HG02884 (cell line): Measurements from ENCODE around the gene STAMBPL1.

Experiments
- ATAC-seq: cut with Tn5 transposase; IDR thresholded peaks from one replicate; pipeline ENCODE4 v1.9.1; 2021; ENCODE audit warnings: mild to moderate bottlenecking, moderate library complexity; ENCODE audit not compliant: unreplicated experiment

STAMBPL1 gene

DNA sequence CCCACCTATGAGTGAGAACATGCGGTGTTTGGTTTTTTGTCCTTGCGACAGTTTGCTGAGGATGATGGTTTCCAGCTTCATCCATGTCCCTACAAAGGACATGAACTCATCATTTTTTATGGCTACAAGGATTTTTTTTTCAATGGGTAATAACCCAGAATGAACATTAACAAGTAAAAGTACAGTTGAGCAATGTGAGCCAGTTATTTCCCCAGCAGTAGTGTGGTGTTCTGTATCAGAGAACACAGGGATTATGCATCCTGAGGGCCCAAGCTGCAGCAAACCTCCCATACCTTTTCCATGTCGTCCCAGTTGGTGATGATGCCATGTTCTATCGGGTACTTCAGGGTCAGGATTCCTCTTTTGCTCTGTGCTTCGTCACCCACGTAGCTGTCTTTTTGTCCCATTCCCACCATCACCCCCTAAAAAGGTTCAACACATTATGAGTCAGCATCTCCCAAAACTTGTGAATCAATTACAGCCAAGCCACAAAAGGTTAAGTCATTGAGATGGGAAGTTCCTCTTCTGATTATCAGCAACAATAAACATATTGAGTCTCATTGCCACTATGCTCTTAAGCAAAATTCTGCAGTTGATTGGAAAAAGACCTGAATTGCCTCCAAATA is 67.0 kb downstream of the STAMBPL1 start:
- ATAC-seq = no peak

DNA sequence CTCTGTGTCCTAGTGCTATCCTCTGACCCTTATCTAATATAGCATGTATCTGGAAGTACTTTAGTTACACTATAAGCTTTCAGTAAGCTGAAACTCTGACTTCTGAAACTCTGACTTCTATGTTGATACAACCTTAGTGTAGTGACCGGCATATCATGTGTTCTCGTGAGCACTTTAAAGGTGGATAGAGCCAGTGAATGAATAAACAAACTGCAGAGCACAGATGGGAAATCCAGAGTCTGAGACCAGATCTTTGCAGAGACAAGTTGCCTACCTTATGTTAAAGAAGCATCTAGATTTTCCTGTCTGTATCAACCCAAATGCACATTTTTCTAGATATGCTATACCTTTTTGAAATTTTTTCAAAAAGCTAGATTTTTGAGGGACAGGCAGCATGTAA is 69.0 kb downstream of the STAMBPL1 start:
- no peak for ATAC-seq

DNA sequence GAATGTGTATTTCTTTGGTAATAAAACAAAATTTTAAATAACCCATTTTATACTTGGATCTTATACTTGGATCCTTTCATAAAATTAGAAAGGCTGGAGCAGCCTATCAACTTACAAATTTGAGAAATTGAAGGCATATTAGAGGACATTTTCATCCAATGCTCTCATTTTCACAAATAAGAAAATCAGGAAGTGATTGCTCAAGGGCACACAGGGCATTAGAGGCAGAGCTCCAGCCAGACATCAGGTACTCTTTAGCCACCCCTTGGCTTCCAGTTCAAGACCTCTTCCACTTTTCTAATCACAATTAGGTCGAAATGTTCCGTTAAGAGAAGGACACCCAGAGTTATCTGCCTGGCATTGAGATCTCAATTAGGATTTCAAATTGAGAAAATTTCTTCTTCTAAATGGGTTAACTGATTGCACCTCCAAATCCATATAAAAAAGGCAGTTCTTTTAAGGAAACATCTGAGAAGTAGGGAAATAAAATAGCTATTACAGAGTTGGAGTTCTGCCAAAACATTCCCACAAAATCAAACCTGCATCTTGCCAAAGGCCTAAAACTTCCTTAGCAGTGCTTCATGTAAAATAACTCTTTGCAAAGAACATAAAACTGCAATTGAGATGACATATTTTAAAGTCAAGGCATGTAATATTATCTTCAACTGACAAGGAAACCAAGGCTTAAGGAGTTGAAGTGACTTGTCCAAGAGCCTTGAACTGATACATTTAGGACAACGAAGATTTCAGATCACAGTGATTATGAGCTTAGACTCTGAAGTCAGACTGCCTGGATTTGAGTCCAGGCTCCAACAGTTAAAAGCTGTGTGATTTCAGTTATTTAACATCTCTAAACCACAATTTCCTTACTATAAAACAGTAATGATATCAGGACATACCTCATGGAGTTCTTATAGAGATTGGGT is 70.1 kb downstream of the STAMBPL1 start:
- ATAC-seq = no peak

DNA sequence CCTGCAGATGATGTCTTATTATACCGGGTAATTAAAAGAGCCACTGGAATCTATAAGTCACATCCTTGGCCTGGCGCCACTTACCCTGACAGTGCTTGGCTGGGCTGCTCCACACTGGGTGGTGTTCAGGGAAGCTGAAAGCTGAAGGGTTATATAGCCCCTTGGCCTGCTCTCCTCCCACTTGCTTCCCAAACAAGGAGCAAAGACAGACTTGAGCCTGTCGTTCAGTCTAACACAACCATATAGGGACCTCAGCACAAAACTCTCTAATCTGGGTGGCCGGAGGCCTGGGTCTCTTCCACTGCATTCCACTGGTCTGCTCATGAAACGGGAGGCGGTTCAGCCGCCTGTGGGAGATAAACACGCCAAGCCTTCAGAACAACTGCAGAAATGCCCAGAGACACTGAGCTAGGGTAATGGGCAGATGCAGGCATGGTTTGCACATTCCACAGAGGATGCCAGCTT is 72.6 kb downstream of the STAMBPL1 start, which contains the start of gene ACTA2:
Gene ACTA2, minus strand, starts transcription at position 127 of the 465 bp plus-strand sequence. CDS start 3,843 bp downstream, outside the sequence.
- ATAC-seq = no peak

DNA sequence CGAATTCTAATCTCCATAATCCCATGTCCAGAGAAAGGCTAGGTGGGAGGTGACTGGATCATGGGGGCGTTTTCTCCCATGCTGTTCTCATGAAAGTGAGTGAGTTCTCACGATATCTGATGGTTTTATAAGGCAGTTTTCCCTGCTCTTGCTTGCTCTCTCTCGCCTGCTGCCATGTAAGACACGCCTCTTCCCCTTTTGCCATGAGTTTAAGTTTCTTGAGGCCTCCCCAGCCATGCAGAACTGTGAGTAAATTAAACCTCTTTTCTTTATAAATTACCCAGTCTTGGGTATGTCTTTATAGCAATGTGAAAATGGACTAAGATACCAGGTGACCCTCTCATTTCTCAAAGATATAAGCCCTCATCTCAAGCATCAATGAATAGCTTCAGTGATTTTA is 73.6 kb downstream of the STAMBPL1 start:
- ATAC-seq = no peak

DNA sequence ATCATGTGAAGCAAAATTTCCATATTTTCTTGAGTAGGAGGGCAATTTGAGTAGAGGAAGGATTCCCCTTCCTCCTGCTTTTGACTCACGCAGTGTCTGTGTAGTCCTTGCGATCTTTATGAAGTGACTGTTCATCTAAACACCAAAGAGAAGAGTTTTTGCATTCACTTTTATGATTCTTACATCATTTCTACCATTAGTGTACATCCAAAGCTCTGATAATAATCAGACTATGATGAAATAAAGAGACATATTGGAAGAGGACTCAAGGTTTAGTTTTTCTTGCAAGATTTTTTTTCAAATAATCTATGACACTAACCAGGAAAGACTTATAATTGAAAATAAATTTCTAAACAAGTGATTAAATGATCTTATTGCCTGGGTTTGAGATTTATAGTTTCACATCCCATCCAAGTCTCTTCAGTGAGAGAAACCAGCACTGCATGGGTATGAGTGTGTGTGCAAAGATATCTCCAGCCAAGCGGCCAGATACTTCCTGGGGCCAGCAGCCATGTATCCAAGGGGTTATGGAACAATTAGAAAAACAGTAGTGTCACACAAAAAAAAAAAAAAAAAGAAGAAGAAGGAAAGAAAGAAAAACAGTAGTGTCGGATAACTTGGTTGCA is 74.5 kb downstream of the STAMBPL1 start:
- ATAC-seq = no peak

DNA sequence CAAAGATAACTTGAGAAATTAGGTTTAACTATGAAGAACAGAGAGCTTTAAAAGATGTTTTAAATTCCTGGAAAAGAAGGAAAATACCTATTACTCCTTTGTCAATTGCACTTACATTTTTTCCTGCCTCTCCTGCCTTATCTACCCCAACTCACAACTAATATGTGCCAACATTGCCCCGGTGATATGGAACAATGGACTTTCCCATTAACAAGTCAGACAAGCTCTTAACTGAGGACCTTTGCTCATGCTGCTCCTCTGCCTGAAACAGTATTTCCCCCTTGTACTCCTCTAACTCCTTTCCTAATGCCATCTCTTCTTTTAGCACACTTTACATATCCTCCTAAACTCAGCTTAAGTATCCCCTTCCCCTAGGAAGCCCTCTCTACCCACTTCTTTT is 77.3 kb downstream of the STAMBPL1 start:
- ATAC-seq = no peak

DNA sequence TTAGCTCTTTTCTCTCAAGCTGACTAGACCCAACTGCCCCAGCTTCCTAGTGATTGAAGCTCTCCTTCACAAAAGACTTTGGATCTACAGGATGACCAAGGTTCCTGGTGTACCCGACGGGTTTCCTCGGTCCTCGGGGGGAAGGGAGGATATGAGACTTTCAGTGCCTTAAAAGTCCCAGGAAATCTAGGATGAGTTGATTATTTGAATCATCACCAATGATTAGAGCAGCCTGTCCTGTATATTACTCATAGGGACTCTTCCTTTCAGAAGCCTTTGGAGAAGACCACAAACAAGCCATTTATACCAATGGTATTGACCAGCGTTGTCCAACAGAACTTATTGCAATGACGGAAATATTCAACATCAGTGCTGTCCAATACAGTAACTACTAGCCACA is 78.7 kb downstream of the STAMBPL1 start:
- no peak for ATAC-seq

DNA sequence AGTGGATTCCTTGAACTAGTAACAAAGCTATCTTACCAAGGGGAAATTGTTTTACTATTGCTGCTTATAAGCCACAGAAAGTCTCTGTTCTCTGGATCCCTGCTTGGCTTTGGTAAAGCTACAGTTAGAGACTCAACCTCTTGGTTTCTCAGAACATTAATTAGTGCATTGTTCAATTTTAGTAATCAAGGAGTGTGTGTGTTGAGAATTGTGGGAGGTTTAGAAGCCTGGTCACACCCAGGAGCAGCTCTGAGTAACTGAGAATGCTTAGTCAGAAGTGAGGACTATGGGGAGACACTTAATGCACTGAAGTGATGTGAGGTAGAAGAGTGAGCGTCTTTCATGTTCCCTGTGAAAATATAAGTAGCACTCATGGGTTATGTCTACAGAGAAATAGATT is 80.8 kb downstream of the STAMBPL1 start:
- ATAC-seq = no peak

DNA sequence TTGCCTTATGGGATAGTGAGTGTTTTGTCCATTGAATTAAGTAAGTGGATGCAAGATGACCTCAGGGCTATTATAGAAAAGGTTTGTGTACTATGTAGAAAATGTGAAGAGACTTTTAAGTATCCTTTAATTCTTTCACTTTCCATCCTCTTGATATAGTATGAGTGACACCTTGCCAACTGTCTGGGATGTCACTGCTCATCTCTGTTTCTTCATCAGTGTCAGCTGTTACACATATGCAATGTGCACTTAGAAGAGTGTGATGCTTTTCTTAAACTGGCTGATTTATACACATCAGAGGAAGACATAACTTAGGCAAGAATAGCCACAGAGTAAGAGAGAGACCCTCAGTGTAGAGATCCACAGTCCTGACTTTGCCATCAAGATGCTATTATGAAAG is 81.2 kb downstream of the STAMBPL1 start:
- no peak for ATAC-seq

DNA sequence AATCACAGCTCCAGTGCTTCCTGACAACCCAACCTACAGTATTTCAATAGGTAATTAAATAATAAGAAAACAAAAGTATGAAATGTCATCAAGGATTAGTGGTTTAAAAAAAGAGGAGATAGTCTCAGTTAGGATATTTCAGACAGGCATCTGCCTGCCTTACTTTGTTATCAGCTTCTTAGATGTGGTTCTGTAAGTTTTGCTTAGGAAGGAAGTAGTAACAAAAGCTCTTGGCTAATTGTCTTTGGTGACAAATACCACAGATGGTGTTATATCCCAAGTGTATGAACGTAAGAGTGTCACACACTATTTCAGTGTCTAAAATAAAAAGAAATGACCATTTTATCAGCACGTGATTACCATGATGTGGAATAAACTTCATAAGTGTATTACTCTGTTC is 82.3 kb downstream of the STAMBPL1 start:
- no peak for ATAC-seq

DNA sequence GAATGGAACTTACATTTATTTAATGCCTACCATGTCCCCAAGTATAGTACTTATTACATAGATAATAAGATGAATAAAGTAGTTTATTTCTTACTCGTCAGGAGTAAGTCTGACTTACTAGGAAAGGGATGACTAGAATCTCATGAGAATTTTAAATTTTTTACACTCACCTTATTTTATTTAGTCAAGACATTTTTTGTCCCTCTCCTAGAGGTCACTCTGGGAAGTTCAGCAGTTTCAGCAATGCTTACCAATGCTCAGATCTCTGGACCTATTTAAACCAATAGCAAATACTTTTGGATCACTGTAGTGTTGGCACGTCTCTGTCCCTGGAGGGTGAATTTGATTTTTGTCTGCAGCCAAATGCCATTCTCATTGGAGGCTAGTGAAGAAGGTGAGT is 83.3 kb downstream of the STAMBPL1 start:
- no peak for ATAC-seq

DNA sequence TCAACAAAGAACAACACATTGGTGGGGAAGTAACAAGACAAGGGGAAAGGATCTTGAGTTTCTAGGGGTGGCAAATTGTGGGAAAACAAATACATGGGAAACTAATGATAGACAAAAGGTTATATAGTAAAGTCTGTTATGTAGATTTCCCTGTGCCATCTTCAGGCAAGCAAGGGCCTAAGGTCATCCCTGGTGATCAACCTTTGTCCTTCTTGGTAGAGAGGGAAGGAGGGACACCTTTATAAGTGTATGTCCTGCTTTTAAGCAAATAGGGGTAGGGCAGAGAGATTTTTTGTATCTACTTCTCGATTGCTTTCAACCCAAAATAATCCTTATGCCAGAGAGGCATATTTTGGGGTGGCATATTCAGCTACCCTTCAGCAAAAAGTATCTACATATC is 84.3 kb downstream of the STAMBPL1 start:
- ATAC-seq = no peak

DNA sequence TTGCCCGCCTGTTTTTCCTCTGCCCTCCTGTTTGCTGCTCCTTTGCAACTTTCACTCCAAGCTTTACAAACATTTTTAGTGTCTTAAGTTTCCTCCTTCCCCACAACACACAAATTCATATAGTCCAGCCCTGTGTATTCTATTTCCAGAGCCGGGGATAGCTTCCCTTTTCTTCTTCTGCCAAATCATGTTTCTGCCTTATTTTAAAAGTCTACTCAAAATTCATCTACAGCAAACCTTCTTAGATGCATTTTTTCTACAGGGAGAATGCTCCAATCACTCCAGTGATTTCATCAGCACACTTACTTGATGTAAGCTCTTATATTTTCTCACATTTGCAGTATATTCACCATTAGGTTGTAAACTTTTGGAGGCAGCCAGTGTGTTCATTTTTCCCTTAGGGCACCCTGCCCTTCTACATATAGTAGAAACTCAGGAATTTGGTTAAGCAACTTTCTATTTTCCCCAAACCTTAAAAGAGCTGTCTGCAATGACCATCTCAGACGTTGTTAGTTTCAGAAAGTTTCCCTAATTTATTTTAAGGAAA is 84.9 kb downstream of the STAMBPL1 start:
- no peak for ATAC-seq

DNA sequence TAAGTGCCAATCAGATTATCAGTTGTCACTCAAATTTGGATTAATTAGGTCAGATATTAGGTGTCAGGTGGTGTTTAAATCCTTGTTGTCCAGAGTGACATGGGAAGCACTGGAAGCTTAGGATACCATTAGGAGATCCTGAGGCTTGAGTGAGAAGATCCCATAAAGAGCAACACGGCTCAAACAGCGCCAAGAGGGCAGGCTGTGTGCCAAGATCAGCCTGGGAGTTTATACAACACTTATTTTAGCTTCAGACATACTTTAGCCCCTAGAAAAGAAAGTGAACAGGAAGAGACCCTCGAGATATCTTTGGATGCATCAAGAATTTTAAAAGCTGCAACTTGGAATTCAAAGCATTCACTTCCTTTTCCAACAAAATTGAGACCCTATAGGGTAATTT is 86.8 kb downstream of the STAMBPL1 start:
- ATAC-seq = no peak

DNA sequence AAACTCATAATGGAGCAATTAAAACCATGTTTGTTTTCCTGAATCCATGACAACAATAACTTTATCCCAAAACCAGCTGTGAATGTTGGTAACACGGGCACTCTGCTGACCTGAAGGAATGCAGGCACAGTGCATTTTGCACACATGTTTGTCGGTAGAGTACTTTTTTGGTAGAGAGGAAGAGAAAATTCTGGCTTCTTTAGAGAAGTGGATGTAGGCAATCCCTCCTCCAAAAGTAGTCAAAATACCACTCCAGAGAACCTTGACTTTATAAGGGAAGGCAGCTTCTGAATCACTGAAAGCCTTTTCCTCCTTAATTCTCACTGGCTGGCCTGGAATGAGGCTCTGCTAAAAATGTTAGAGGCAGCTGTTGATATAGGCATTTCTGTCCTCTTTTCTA is 88.3 kb downstream of the STAMBPL1 start:
- no peak for ATAC-seq

DNA sequence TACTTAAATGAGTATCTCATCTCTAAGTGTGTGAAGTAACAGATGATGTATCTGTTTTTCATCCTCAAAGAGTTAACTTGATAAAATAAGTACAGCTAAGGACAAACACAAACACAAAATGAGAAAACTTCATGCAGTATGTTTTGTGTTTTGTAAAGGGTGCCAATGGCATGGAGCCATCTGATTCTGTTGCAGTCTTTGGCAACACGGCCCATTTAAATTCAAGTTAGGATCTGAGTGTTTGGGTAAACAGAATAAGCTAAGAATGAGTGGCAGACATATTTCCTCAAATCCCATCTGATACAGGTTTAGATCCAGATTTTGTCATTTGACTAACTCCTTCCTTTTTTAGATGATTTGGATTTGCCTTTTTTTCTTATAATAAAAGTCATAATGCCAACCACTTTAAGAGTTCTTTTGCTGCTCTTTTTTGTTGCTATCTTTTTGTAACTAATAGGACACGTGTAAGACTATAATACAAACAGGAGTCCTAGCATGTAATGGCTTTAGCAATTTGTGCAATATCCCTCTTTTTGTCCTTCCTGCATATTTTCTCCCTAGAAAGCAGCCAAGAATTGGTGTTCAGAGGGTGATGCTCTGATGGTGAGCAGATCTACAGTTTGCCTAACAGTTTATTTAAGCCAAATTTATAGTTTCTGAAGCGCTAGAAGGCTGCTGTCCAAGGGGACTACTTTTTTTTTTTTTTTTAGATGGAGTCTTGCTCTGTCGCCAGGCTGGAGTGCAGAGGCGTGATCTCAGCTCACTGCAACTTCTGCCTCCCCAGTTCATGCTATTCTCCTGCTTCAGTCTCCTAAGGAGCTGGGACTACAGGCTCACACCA is 91.4 kb downstream of the STAMBPL1 start:
- no peak for ATAC-seq
